GM21390 (cell line): ENCODE results near the gene TTLL11.

Experiments used
- ATAC-seq: cut with Tn5 transposase; IDR thresholded peaks from one replicate; pipeline ENCODE4 v1.9.1; 2021; ENCODE audit not compliant: unreplicated experiment

The TTLL11 gene

DNA sequence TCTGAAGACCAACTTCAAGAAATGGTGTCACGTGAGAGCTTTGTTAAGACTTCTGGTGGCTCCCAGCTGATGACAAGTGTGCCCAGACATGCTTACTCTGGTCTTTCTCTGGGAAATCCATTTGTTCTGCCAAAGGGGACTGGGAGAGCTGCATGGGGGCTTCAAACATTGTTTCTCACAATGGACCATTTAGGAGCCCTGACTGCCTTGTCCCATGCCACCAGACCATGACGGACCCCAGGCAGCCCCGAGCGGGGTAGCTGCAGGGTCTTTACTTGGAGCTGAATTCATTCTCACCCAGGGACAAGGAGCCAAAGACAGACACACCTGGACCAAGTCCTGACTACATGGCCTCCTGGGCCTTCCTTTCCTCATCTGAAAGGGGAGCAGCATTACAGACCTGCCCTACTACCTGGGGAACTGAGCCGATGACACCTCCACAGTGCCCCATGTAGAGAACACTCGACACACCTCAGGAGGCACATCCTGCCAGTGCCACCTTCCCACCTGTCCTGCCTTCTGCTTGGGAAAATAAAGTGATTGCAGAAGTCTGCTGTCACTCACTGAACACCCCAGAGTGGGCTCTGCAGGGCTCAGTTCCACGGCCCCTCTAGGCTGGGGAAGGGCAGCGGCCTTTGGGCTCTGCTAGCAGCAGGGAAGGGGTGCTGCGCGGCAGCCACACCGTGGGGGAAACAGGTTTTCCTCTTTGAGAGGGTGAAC, 272.7 kb downstream of the TTLL11 start:
- ATAC-seq = no peak

GRCh38 chr9:121819428-121820231, 273.5 kb downstream of the TTLL11 start:
- no peak for ATAC-seq

GRCh38 chr9:121818841-121819427, 274.2 kb downstream of the TTLL11 start:
- ATAC-seq = no peak

- ATAC-seq = no peak
These were observed 275.0 kb downstream of the TTLL11 start for GRCh38 chr9:121818016-121818661.

DNA sequence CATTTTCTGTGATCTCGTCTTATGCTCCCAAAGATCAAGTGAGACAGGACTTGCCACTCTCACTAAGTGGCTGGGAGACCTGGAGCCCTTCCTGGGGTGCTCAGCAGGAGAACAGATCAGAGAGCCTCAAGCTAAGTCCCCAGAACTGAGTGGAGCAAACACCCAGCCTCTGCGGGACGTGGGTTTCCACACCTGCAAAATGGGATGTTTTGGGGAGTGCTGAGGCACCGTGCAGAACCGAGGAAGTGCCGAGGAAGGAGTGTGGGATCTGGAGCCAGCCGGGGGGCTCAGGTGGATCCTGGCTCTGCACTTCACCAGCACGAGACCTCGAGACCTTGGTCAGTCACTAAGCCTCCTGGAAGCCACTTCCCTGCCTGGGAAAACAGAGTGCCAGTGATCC, 275.6 kb downstream of the TTLL11 start:
- no peak for ATAC-seq

DNA sequence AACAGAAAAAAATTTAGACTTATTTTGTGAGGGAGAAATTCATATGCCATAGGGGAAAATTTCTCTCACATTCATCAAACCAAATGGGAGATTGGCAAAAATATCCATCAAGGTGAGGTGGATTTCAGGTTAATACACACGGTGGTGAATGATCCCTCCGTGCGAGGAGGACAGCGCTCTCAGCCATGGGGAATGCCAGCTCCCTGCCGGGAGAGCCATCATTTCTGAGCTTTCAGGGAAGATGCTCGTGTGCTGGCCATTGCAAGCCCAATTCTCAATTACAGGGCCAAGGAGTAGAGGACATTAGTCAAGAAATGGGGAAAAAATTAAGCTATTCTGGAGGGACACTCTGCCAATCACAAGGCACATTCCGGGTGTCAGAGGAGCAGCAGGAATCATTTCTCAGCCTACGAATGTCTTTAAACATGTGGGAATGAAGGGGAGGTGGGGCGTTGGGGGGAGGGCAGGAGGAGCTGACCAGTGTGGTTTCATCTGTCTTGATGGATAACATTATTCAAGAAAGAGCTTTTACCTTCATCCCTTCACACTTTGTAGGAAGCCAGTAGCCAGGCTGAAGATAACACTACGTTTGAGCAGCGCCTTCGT, 276.2 kb downstream of the TTLL11 start:
- ATAC-seq = no peak

DNA sequence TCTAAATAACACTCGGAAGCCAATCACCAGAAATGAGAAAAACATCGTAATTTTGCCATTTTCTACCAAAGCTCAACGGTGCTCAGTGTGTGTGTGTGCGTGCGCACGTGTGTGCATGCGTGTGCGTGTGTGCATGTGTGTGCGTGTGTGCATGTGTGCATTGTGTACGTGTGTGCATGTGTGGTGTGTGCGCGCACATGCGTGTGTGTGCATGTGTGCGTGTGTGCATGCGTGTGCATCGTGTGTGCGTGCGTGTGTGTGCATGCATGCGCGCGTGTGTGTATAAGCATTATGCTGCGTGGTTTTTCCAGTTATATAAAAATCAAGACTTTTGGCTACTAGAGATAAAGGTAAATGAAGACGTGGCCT, 276.7 kb downstream of the TTLL11 start:
- no peak for ATAC-seq

DNA sequence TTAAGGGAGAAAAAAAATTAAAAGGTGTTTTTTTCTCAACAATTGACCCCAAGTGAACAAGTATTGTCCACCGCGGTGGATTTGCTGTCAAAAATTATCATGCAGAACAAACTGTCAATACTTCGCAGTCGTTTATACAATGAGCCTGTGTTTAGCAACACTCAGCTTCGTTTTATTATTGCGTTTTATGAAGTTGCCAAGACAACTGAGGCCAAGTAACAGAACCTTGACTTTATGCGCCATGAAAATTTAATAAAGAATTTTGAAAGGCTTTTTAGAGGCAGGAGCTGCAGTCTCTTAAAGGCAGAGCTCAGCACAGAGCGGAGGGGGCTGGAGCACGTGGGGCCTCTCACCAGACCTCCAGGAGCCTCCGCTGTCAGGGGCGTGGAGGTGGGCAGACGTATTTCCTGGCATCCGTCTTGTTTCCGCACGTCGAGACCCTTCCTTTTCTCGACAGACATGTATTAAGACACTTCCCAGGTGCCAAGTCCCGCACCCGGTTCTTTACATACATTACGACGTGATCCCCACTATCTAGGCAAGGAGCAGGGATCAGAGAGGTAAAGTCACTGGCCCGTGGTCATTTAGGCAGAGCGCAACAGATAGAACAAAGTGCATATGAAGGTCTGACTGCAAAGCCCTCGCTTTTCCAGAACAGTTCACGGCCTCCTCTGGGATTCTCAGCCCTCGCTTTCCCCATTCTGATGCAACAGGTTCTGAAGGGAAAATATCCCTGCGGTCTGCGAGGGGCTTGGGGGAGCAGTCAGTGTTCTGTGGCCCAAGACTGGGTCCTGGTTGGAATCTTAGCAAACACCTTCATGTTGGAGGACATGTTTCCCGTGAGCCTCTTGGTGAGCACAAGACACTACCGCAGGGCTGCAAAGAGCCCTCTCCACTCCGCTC, 277.3 kb downstream of the TTLL11 start:
- no peak for ATAC-seq

GRCh38 chr9:121815084-121815483, 278.0 kb downstream of the TTLL11 start:
- ATAC-seq = no peak

DNA sequence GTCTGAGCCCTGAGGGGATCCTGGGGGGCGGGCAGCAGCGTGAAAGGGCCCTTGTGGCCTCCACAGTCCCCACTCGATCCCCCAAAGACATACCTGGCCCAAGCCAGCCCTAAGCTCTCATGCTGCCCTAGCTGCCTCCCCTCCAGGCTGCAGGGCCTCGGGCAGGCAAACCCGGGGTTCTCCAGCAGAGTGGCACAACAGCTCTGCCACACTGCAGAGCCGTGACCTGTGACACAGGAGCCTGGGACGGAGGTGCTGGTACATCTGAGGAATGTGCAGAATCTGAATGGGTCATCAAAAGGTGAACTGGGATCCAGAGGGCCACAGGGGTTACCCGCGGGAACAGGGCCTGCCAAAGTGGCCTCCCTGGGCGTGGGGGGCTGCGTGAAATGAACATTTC, 278.5 kb downstream of the TTLL11 start:
- ATAC-seq = no peak

- no peak for ATAC-seq
These were observed 279.4 kb downstream of the TTLL11 start for GRCh38 chr9:121813519-121814210.

- no peak for ATAC-seq
These were observed 280.9 kb downstream of the TTLL11 start for GRCh38 chr9:121812159-121812735.

GRCh38 chr9:121811751-121812150, 281.4 kb downstream of the TTLL11 start:
- no peak for ATAC-seq

DNA sequence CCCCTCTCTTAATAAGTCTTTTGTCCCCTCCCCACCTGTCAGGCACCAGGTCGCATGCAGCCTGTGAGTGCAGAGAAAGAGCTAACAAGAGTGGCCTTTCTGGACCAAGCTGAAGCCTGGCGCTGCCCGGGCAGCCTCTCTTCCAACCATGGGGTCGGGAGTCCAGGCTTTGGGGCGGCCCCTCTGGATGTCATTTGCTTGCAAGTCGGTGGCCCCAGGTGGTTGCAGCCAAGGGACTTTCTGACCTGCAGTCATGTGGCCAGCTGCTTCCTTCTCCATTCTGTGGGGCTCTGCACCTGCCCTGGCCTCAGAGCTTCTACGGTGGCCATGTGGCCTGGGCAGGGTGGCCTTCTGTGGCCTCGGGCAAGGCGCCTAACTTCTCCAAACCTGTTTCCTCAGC, 282.0 kb downstream of the TTLL11 start:
- no peak for ATAC-seq

DNA sequence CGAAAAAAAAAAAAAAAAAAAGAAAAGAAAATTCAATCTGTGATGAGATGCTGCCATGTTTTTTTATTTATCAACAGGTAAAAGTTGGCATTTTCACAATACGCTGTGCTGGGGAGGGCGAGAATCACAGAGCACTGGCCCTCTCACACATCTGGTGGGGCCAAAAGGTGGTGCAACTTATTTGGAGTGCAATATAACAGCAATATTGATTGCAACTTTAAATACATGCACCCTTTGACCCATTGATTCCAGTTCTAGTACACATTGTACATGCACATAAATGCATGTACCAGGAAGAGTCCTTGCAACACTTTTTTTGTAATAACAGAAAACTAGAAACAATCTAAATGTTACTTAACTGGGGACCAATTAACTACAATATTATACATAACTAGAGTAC, 282.6 kb downstream of the TTLL11 start:
- ATAC-seq = no peak

- no peak for ATAC-seq
These were observed 283.6 kb downstream of the TTLL11 start for GRCh38 chr9:121809356-121810050.

DNA sequence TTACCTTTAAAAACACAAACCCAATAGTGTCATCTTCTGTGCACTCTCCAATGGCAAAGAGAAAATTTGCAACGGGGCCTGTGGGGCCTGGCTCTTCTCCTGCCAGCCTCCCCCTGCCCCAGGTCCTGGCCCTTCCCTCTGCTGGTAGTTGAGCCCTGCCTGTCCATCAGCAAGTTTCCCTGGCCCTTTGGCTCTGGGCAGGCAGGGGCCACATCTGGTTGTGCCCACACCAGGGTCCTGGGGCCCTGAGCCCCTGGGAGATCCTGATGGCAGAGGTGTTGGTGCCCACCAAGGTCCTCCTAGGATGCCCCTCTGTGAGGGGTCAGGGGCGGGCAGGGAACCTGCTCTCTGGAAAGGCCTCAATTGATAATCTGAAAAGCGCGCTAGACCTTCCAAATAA, 284.3 kb downstream of the TTLL11 start:
- no peak for ATAC-seq

GRCh38 chr9:121807823-121808278, 285.3 kb downstream of the TTLL11 start:
- no peak for ATAC-seq
